SH-SY5Y (cell line): ENCODE measurements around the gene ITGA2.

Experiments
- GATA2 ChIP-seq: IDR thresholded peaks from 2 replicates; pipeline ENCODE4 v1.6.1; 2011; ENCODE audit warnings: mild to moderate bottlenecking, low read depth, low read length
- GATA3 ChIP-seq: IDR thresholded peaks from 2 replicates; pipeline ENCODE4 v1.6.1; 2011; ENCODE audit warnings: low read depth, mild to moderate bottlenecking, low read length, moderate library complexity

DNA sequence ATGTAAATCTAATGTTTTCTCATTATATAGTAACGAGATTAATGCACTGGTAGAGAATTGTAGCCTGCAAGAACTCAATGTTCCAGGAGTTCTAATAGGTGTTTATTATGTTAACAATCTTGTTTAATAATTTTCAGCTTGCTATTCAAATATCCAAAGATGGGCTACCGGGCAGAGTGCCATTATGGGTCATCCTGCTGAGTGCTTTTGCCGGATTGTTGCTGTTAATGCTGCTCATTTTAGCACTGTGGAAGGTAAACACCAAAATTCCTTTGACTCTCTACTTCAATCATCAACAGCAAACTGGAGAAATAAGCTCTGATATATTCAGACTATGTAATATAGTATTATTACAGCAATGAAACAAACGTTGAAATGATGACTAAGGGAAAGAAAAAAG is 41.9 kb upstream of the ITGA2 start:
- TF ChIP-seq GATA2, result no peak
- no peak for TF ChIP-seq GATA3
